Stimulated activated CD8-positive, alpha-beta memory T cell treated with anti-CD3 and anti-CD28 coated beads, Interleukin-12 subunit alpha, Interleukin-12 subunit beta, amount 100 ng/mL, for 4 hours (primary cell): Measurements from ENCODE around the gene SPTBN4.
"Not testable (repeated sequence)": the region's sequence is repeated elsewhere in the genome, so short reads cannot be mapped to it uniquely, and the experiment has no call there.

Experiments used
- DNase-seq: peaks from one replicate; pipeline ENCODE4 v3.0.0-alpha.2; 2020; ENCODE audit warnings: low read depth

The SPTBN4 gene

DNA sequence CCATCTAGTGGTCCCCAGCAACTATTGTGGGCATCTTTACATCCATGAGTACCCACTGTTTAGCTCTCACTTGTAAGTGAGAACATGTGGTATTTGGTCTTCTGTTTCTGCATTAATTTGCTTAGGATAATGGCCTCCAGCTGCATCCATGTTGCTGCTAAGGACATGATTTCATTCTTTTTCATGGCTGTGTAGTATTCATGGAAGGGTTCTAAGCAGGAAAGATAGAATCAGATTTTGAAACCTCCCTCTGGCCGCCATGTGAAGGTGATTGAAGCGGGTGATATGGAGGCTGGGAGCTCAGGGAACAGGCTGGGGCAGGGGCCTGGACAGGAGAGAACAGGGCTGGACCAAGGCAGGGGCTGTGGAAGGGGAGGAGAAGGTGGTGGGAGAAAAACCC, 154.5 kb downstream of the SPTBN4 start:
- no peak for DNase-seq

DNA sequence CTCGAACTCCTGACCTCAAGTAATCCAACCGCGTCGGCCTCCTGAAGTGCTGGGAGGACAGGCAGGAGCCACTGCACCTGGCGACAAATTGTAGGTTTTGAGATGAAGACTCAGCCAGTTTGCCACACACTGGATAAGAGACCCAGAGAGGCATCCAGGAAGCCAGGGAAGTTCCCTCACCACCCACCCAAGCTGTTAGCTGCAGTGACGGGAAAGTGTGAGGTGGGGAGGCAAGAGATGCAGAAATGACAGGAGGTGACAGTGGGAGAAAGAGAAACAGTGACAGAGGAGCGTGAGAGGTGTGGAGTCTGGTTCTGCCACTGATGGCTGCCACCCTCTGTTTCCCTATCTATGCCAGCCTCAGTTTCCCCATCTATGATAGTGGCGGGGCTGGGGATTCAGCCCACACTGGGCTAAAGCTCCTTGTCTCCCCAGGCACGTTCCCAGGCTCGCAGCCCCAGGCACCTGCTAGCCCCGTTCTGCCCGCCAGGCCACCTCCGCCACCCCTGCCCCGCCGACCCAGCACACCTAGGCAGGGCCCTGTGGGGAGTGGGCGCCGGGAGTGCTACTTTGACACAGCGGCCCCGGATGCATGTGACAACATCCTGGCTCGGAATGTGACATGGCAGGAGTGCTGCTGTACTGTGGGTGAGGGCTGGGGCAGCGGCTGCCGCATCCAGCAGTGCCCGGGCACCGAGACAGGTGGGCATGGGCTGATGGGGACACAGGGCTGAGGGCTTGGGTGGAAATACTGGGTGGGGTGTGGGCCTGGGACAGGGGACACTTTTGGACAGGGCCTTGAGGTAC, 155.4 kb downstream of the SPTBN4 start:
- DNase-seq, result no peak

GRCh38 chr19:40622773-40623075, 155.9 kb downstream of the SPTBN4 start:
- no peak for DNase-seq

- no peak for DNase-seq
Measured at GRCh38 chr19:40623403-40624251, 156.8 kb downstream of the SPTBN4 start.

- not testable (repeated sequence) for DNase-seq
Measured at GRCh38 chr19:40624369-40625153, 157.8 kb downstream of the SPTBN4 start.

DNA sequence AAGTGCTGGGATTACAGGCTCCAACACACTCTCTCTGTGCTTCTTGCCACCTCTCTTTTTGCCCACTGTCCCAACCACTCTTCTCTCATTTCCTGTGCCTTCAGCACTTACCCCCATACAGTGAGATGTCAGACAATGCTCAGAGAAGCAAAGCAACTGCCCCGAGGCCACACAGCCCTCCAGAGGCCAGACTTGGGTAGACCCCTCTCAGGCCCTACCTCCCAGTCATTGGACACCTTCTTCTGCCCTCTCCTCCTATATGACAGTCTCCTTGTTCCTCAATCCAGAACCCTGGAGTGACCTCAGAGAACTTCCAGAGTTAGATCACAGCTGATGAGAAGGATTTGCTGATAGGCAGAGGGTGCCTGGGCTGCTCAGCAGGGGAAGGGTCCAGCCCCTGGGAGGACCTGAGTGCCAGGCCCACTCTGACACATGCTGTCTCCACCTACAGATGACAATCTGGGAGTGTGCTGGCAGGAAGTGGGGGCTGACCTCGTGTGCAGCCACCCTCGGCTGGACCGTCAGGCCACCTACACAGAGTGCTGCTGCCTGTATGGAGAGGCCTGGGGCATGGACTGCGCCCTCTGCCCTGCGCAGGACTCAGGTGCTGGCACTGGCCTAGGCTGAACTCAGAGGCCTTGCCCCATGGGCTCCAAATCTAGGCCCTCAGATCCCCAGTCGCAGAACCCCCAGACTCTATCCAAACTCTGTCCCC, 158.8 kb downstream of the SPTBN4 start:
- no peak for DNase-seq
